Brain microvascular endothelial cell (primary cell): ENCODE measurements around the gene PCDHB9.
"Not testable (repeated sequence)": the region's sequence is repeated elsewhere in the genome, so short reads cannot be mapped to it uniquely, and the experiment has no call there.

Experiments used
- DNase-seq: peaks from one replicate; pipeline ENCODE4 v3.0.0-alpha.2; 2020
- H3K27ac ChIP-seq: fragments of 250-450 bp; sonication (Bioruptor Pico); 2 replicates; pipeline ENCODE4 v1.5.1; 2020; ENCODE audit warnings: mild to moderate bottlenecking, moderate library complexity
- H3K27me3 ChIP-seq: fragments of 250-450 bp; sonication (Bioruptor Pico); replicated peaks from 2 replicates; pipeline ENCODE4 v1.5.1; 2020; ENCODE audit warnings: mild to moderate bottlenecking
- H3K36me3 ChIP-seq: fragments of 250-450 bp; sonication (Bioruptor Pico); replicated peaks from 2 replicates; pipeline ENCODE4 v1.5.1; 2020; ENCODE audit warnings: mild to moderate bottlenecking
- H3K4me3 ChIP-seq: 2 replicates; pipeline ENCODE4 v1.5.1; 2011; ENCODE audit warnings: low read depth, mild to moderate bottlenecking, control low read depth, low read length, moderate library complexity
- CTCF ChIP-seq: IDR thresholded peaks from 2 replicates; pipeline ENCODE4 v1.5.1; 2011; ENCODE audit warnings: low read depth, mild to moderate bottlenecking, moderate library complexity, low read length, control low read depth, inconsistent platforms; ENCODE audit errors: missing control alignments
- in situ Hi-C: cut with HindIII; loops from 2 replicates; pipeline ENCODE4 v1.10.0; 2017; ENCODE audit warnings: low sequenced_read_pairs, low pct_ligation_motif_present

Gene PCDHB9

GRCh38 chr5:141196363-141196762, 9.4 kb downstream of the PCDHB9 start:
- Histone ChIP-seq H3K36me3 (no peaks in the 10 kb centered on the region), H3K4me3 (no peak overlapping the region), H3K27me3 (no peaks in the 10 kb centered on the region), H3K27ac (no peak overlapping the region)
- in situ Hi-C loops = no loop called here
- TF ChIP-seq CTCF = no peak
- no peak for DNase-seq

- Histone ChIP-seq H3K27me3 (no peaks in the 10 kb centered on the region), H3K27ac (no peak within 1 kb of the TSS), H3K36me3 (no peaks in the 10 kb centered on the region), H3K4me3 (no peak within 1 kb of the TSS)
- no peak for TF ChIP-seq CTCF
- DNase-seq = no peak
- in situ Hi-C loops = no loop called here
These were observed 12.6 kb downstream of the PCDHB9 start, which contains the start of gene PCDHB11 for GRCh38 chr5:141199359-141200235. TSS of gene PCDHB11 (plus strand) at chr5:141199627. CDS start at chr5:141199775, 148 bp downstream.

- in situ Hi-C loops, H3K27me3 ChIP-seq, H3K36me3 ChIP-seq, H3K4me3 ChIP-seq, DNase-seq, H3K27ac ChIP-seq: not testable (repeated sequence)
These were observed 14.2 kb downstream of the PCDHB9 start for GRCh38 chr5:141201126-141201525.

GRCh38 chr5:141201646-141202045, 14.7 kb downstream of the PCDHB9 start:
- H3K27me3 ChIP-seq, DNase-seq, H3K36me3 ChIP-seq, H3K4me3 ChIP-seq, in situ Hi-C loops, H3K27ac ChIP-seq: not testable (repeated sequence)

GRCh38 chr5:141208478-141208877, 21.5 kb downstream of the PCDHB9 start, which contains the start of gene PCDHB12:
TSS of gene PCDHB12 (plus strand) at chr5:141208719. CDS start at chr5:141208908, 189 bp downstream.
- Histone ChIP-seq H3K4me3 (no peak within 1 kb of the TSS), H3K27ac (no peak within 1 kb of the TSS), H3K36me3 (no peaks in the 10 kb centered on the region), H3K27me3 (no peaks in the 10 kb centered on the region)
- in situ Hi-C loops = no loop called here
- no peak for DNase-seq
- TF ChIP-seq CTCF = no peak

- H3K27me3 ChIP-seq, H3K27ac ChIP-seq, in situ Hi-C loops, DNase-seq, H3K4me3 ChIP-seq, H3K36me3 ChIP-seq: not testable (repeated sequence)
These were observed 23.3 kb downstream of the PCDHB9 start for GRCh38 chr5:141210281-141210680.

GRCh38 chr5:141210849-141211248, 23.9 kb downstream of the PCDHB9 start:
- H3K36me3 ChIP-seq, H3K4me3 ChIP-seq, H3K27me3 ChIP-seq, H3K27ac ChIP-seq, DNase-seq, in situ Hi-C loops: not testable (repeated sequence)
